NB4 (cell line): ENCODE results near the gene MYH15.

Source experiments
- MAX ChIP-seq: IDR thresholded peaks from 2 replicates; pipeline ENCODE4 v1.6.1; 2011; ENCODE audit warnings: low read depth, low read length
- MYC ChIP-seq: IDR thresholded peaks from 2 replicates; pipeline ENCODE4 v1.6.1; 2011; ENCODE audit warnings: low read depth, low read length
- POLR2A ChIP-seq: IDR thresholded peaks from 2 replicates; pipeline ENCODE4 v1.6.1; 2011; ENCODE audit warnings: mild to moderate bottlenecking; ENCODE audit not compliant: insufficient read length; ENCODE audit errors: extremely low read depth
- TF ChIP-seq, protein P1 (sequence below): IDR thresholded peaks from one replicate; pipeline ENCODE4 v1.5.1; 2012; ENCODE audit warnings: low read depth, low read length

- TF ChIP-seq, protein P1, sequence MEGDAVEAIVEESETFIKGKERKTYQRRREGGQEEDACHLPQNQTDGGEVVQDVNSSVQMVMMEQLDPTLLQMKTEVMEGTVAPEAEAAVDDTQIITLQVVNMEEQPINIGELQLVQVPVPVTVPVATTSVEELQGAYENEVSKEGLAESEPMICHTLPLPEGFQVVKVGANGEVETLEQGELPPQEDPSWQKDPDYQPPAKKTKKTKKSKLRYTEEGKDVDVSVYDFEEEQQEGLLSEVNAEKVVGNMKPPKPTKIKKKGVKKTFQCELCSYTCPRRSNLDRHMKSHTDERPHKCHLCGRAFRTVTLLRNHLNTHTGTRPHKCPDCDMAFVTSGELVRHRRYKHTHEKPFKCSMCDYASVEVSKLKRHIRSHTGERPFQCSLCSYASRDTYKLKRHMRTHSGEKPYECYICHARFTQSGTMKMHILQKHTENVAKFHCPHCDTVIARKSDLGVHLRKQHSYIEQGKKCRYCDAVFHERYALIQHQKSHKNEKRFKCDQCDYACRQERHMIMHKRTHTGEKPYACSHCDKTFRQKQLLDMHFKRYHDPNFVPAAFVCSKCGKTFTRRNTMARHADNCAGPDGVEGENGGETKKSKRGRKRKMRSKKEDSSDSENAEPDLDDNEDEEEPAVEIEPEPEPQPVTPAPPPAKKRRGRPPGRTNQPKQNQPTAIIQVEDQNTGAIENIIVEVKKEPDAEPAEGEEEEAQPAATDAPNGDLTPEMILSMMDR, result no peak
- no peak for TF ChIP-seq POLR2A
- TF ChIP-seq MAX, result no peak
- TF ChIP-seq MYC, result no peak
Measured at GRCh38 chr3:108485146-108485545, 25.2 kb downstream of the MYH15 start.
